Colonic mucosa (tissue), 4 donors: ENCODE data around the gene KLK5. TPM values are rescaled to one million over a fixed set of nuclear protein-coding genes. Genes with fewer than 3 reads are reported as not detected.

Experiments used
- DNase-seq: peaks from one replicate; pipeline ENCODE4 v3.0.0-alpha.2; 2020
- H3K27ac ChIP-seq: fragments of 200-600 bp; one replicate; pipeline ENCODE4 v1.8.0; 2021
- H3K27me3 ChIP-seq: fragments of 200-600 bp; one replicate; pipeline ENCODE4 v1.8.0; 2021
- H3K36me3 ChIP-seq: fragments of 200-600 bp; one replicate; pipeline ENCODE4 v1.8.0; 2021
- H3K4me1 ChIP-seq: fragments of 200-600 bp; one replicate; pipeline ENCODE4 v1.8.0; 2021; ENCODE audit warnings: mild to moderate bottlenecking
- H3K4me3 ChIP-seq: fragments of 200-600 bp; one replicate; pipeline ENCODE4 v1.8.0; 2021
- H3K9ac ChIP-seq, 2 donors: one replicate each; pipeline ENCODE4 v1.7.0; 2013; ENCODE audit warnings: control low read depth in 2 of 2, low read depth in 2 of 2, low read length in 2 of 2
- H3K9me3 ChIP-seq: fragments of 200-600 bp; one replicate; pipeline ENCODE4 v1.8.0; 2021
- intact Hi-C: fragments of 100-400 bp; cut with DNase I; formaldehyde crosslinking; loops from one replicate; pipeline ENCODE4 v1.14.1; 2022
- total RNA-seq, 2 donors: library from RNA; stranded (reverse); fragmentation: NEBNext Ultra II Directional in 1 of 2; extraction: Animal tissue kit (Norgen Biotek cat#: 25700) in 1 of 2; gene quantifications; one replicate each; pipeline ENCODE4 v1.2.1, GENCODE V29; 2021
- TF ChIP-seq, protein P1 (sequence below): fragments of 200-600 bp; IDR thresholded peaks from one replicate; pipeline ENCODE4 v1.8.0; 2022; ENCODE audit warnings: antibody characterized with exemption, mild to moderate bottlenecking
- donor health status: healthy.
- donor health status: DM: no; HTN: no; CAD: no.
- donor health status: DM: no; HTN: no; CAD: no.

KLK5 gene
- total RNA-seq, 2 donors from 2014 or later = not detected

DNA sequence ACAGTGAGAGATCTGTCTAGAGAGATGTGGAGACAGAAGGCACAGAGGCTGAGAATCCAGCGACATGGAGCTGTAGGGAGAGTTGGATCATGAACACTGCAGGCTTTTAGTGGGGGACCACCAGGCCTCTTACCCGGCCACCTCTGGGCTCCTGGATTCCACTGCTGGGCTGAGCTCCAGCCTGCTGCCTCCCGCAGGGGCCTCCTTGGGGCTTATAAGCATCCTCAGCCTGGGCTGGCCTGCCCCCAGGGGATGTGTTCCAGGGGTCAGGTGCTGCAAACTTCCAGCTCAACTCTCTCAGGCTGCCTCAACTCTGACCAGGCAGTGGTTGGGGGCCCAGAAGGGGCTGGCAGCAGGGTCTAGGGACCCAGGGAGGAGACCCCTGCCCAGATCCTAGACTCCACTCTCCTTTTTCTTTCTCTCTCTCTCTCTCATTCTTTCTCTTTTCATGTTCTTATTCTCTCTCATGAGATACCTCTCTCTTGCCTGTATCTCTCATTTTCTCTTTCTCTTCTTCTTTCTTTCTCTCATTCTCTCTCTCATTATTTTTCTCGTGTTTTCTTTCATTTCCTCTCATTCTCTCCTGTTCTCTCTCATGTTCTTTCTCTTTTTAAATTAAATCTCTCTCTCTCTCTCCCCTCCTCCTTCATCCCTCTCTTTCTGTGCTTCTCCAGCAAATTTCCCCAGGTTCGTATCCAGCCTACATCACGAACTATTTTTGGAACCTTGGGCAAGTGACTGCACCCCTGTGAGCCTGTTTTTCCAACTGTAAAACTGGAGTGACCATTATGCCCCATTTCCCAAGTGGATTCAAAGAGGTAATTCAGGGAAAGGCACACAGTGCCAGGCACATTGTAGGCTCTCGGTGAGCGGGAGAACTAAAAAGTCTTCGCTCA lies 41.4 kb downstream of the KLK5 start, which contains the start of gene KLK4:
TSS of gene KLK4 (minus strand) at position 190 of the 896 bp plus-strand sequence. CDS start 657 bp downstream, outside the sequence.
- no peaks in the 10 kb centered on the region for H3K4me1 ChIP-seq
- DNase-seq = no peak
- no peak within 1 kb of the TSS for H3K9ac ChIP-seq
- no peak within 1 kb of the TSS for H3K4me3 ChIP-seq
- peaks cover 29% of the 10 kb centered on the region for H3K27me3 ChIP-seq
- no peaks in the 10 kb centered on the region for H3K36me3 ChIP-seq
- H3K27ac ChIP-seq = no peak within 1 kb of the TSS
- TF ChIP-seq, protein P1, sequence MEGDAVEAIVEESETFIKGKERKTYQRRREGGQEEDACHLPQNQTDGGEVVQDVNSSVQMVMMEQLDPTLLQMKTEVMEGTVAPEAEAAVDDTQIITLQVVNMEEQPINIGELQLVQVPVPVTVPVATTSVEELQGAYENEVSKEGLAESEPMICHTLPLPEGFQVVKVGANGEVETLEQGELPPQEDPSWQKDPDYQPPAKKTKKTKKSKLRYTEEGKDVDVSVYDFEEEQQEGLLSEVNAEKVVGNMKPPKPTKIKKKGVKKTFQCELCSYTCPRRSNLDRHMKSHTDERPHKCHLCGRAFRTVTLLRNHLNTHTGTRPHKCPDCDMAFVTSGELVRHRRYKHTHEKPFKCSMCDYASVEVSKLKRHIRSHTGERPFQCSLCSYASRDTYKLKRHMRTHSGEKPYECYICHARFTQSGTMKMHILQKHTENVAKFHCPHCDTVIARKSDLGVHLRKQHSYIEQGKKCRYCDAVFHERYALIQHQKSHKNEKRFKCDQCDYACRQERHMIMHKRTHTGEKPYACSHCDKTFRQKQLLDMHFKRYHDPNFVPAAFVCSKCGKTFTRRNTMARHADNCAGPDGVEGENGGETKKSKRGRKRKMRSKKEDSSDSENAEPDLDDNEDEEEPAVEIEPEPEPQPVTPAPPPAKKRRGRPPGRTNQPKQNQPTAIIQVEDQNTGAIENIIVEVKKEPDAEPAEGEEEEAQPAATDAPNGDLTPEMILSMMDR = no peak
- no peaks in the 10 kb centered on the region for H3K9me3 ChIP-seq
- intact Hi-C loops = no loop called here

DNA sequence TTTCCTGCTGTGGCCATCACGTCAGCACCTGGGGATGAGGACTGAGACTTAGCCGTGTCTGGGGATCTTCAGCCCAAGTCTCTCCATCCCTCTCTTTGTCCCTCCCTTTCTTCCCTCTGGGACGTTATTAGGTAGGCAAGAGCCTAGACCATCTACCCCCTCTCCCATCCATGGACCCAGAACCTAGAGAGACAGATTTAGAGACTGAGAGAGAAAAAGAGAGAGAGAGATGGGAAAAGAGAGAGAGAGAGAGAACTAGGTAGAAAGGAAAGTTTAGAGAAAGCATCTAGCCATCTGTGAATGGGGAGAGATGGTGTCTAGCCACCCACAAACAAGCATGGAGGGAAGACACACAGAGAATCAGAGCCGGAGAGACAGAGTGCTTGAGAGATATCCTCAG lies 42.1 kb downstream of the KLK5 start:
- no peak overlapping the region for H3K27ac ChIP-seq
- peaks cover 29% of the 10 kb centered on the region for H3K27me3 ChIP-seq
- no peak overlapping the region for H3K4me3 ChIP-seq
- H3K9ac ChIP-seq = no peak overlapping the region
- no peaks in the 10 kb centered on the region for H3K9me3 ChIP-seq
- TF ChIP-seq, protein P1 = no peak
- H3K36me3 ChIP-seq = no peaks in the 10 kb centered on the region
- intact Hi-C loops = no loop called here
- DNase-seq = no peak
- no peaks in the 10 kb centered on the region for H3K4me1 ChIP-seq

DNA sequence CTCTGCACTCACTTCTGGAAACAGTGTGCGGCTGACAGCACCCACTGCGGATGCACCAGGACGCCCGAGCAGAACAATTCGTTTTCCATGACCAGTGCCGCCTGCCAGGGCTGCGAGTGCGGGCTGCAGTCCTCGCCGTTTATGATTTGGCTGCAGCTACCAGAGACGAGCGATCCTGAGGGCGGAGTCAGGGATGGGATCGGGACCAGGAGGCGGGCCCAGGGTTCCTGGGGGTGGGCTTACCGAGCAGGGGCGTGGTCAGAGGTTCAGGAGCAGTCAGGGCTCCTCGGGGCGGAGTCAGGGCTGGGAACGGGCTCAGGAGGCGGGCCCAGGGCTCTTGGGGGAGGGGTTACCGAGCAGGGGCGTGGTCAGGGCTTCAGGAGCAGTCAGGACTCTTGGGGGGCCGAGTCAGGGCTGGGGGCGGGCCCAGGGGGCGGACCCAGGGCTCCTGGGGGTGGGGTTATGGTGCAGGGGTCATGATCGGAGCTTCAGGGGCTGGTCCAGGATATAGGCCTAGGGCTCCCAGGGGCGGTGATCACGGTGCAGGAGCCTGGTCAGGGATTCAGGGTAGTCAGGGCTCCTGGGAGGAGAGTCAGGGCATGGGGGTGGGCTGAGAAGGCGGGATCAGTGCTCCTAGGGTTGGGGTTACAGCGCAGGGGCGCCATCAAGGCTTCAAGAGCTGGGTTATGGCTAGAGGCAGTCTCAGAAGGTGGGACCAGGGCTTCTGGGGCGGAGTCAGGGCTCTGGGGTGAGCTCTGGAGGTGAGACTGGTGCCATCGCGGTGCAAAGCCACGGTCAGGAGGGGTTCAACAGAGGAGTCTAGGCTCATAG lies 43.4 kb downstream of the KLK5 start:
- DNase-seq = peak; percentile 90
- intact Hi-C loops = no loop called here
- Histone ChIP-seq H3K4me1 (no peaks in the 10 kb centered on the region), H3K27me3 (peaks cover 29% of the 10 kb centered on the region), H3K9me3 (no peaks in the 10 kb centered on the region), H3K9ac (no peak overlapping the region), H3K4me3 (no peak overlapping the region), H3K36me3 (no peaks in the 10 kb centered on the region), H3K27ac (no peak overlapping the region)
- TF ChIP-seq, protein P1 = no peak

DNA sequence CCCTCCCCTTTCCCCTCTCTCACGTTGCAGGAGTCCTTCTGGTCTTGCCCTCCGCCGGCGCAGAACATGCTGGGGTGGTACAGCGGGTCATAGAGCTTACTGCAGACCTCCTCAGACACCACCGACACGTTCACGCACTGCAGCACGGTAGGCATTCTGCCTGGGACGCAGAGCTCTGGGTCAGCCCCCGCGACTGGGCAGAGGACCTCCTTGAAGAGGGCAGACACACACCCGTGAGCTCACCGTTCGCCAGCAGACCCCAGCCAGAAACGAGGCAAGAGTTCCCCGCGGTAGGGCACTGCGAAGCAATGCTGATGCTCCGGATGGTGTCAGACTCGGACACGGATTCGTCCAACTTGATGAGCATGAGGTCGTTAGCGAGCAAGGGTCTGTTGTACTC lies 44.5 kb downstream of the KLK5 start:
- H3K36me3 ChIP-seq = no peaks in the 10 kb centered on the region
- TF ChIP-seq, protein P1 = no peak
- no peak overlapping the region for H3K4me3 ChIP-seq
- intact Hi-C loops = no loop called here
- no peak for DNase-seq
- H3K9ac ChIP-seq = no peak overlapping the region
- no peaks in the 10 kb centered on the region for H3K9me3 ChIP-seq
- H3K27ac ChIP-seq = no peak overlapping the region
- no peaks in the 10 kb centered on the region for H3K4me1 ChIP-seq
- H3K27me3 ChIP-seq = peaks cover 29% of the 10 kb centered on the region

DNA sequence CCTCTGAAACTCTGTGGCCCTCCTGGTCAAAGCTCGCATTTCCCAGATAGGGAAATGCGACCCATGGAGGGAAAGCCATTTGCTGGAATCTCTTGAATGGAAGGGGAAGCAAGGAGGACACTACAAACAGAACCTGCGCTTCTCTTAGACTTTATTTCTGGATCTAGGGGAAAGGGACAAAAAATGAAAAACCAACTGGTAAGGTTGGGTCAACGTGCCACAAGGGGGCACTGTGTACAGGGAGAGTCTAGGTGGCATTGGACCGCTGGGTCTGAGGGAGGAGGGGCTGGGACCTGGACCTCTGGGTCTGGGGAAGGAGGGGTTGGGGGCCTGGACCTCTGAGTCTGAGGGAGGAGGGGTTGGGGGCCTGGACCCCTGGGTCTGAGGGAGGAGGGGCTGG lies 46.6 kb downstream of the KLK5 start:
- Histone ChIP-seq H3K27ac (no peak overlapping the region), H3K4me3 (no peak overlapping the region), H3K27me3 (peaks cover 15% of the 10 kb centered on the region), H3K4me1 (no peaks in the 10 kb centered on the region), H3K9me3 (no peaks in the 10 kb centered on the region), H3K9ac (no peak overlapping the region), H3K36me3 (no peaks in the 10 kb centered on the region)
- peak; percentile 32 for DNase-seq
- intact Hi-C loops = no loop called here
- TF ChIP-seq, protein P1 = no peak
